ENCODE data around the gene TMEM170A.
"Not testable (repeated sequence)": the region's sequence is repeated elsewhere in the genome, so short reads cannot be mapped to it uniquely, and the experiment has no call there.

Gene TMEM170A

DNA sequence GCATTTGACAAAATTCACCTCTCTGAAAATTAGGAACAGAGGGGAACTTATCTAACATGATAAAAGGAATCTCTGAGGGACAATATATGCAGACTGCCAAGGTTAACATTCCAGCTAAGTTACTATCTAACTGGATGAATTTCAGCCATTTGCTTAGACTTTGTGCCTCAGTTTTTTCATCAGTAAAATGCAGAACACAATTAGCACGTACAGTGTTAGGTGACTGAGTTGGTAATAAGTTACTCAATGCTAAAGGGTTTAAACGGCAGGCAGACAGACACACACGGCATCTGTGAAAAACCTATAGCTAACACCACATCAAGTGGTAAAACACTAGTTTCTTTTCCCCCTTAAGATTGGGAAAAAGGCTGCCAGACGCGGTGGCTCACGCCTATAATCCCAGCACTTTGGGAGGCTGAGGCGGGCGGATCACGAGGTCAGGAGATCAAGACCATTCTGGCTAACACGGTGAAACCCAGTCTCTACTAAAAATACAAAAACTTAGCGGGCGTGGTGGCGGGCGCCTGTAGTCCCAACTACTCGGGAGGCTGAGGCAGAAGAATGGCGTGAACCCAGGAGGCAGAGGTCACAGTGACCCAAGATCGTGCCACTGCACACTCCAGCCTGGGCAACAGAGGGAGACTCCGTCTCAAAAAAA is 40.3 kb downstream of the TMEM170A start:
- peaks cover 43% of the 10 kb centered on the region; the same call in 1 of the 2 replicates for H3K79me2 ChIP-seq (ENCODE audit: insufficient read depth, low read depth)
- H3K27ac ChIP-seq; H3K27me3 ChIP-seq (ENCODE audit: insufficient read depth, low read depth); H3K4me1 ChIP-seq (ENCODE audit: low read depth, poor library complexity, severe bottlenecking); H3K4me2 ChIP-seq; H3K9ac ChIP-seq; H4K20me1 ChIP-seq (ENCODE audit: insufficient read depth); H2AFZ ChIP-seq (ENCODE audit: low read depth); H3K4me3 ChIP-seq (IDR thresholded peaks at IDR 0.05; ENCODE audit: insufficient read depth, low read depth, low read length); H3K36me3 ChIP-seq (ENCODE audit: insufficient read depth): not testable (repeated sequence)

- Histone ChIP-seq H3K36me3 (ENCODE audit: insufficient read depth) (no peaks in the 10 kb centered on the region), H2AFZ (ENCODE audit: low read depth) (no peak overlapping the region), H3K4me1 (ENCODE audit: low read depth, poor library complexity, severe bottlenecking) (no peaks in the 10 kb centered on the region), H3K4me2 (no peak overlapping the region), H3K27ac (no peak overlapping the region), H3K9ac (no peak overlapping the region), H3K27me3 (ENCODE audit: insufficient read depth, low read depth) (no peaks in the 10 kb centered on the region), H3K79me2 (ENCODE audit: insufficient read depth, low read depth) (peaks cover 38% of the 10 kb centered on the region; the same call in 1 of the 2 replicates), H3K4me3 (IDR thresholded peaks at IDR 0.05; ENCODE audit: insufficient read depth, low read depth, low read length) (no peak overlapping the region), H4K20me1 (ENCODE audit: insufficient read depth) (no peaks in the 10 kb centered on the region)
- TF ChIP-seq CTCF (conservative IDR thresholded peaks at IDR 0.05; ENCODE audit: low read depth, low read length) = no peak
Measured at GRCh38 chr16:75423723-75424104, 40.8 kb downstream of the TMEM170A start.

DNA sequence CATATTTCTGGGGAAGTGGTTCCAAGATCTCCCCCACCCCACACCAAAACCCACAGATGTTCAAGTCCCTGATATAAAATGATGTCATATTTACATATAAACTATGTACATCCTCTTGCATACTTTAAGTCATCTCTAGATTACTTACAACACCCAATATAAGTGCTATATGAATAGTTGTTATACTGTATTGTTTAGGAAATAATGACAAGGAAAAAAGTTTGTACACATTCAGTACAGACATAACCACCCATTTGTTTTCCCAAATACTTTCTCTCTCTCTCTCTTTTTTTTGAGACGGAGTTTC is 42.7 kb downstream of the TMEM170A start:
- no peak overlapping the region for H3K27ac ChIP-seq

GRCh38 chr16:75420987-75421819 is 43.3 kb downstream of the TMEM170A start:
- no peak overlapping the region for H3K27ac ChIP-seq
- no peaks in the 10 kb centered on the region for H3K4me1 ChIP-seq (ENCODE audit: low read depth, poor library complexity, severe bottlenecking)
- H3K27me3 ChIP-seq (ENCODE audit: insufficient read depth, low read depth) = no peaks in the 10 kb centered on the region
- no peak overlapping the region for H2AFZ ChIP-seq (ENCODE audit: low read depth)
- H3K79me2 ChIP-seq (ENCODE audit: insufficient read depth, low read depth) = peaks cover 31% of the 10 kb centered on the region; the same call in 1 of the 2 replicates
- no peak for TF ChIP-seq CTCF (conservative IDR thresholded peaks at IDR 0.05; ENCODE audit: low read depth, low read length)
- no peak overlapping the region for H3K4me3 ChIP-seq (IDR thresholded peaks at IDR 0.05; ENCODE audit: insufficient read depth, low read depth, low read length)
- H4K20me1 ChIP-seq (ENCODE audit: insufficient read depth) = no peaks in the 10 kb centered on the region
- H3K36me3 ChIP-seq (ENCODE audit: insufficient read depth) = no peaks in the 10 kb centered on the region
- H3K9ac ChIP-seq = no peak overlapping the region
- no peak overlapping the region for H3K4me2 ChIP-seq

More for the DNA sequence above, 42.7 kb downstream of the TMEM170A start:
- Histone ChIP-seq H3K4me2 (no peak overlapping the region), H3K27me3 (ENCODE audit: insufficient read depth, low read depth) (no peaks in the 10 kb centered on the region), H3K36me3 (ENCODE audit: insufficient read depth) (no peaks in the 10 kb centered on the region), H3K4me3 (IDR thresholded peaks at IDR 0.05; ENCODE audit: insufficient read depth, low read depth, low read length) (no peak overlapping the region), H3K4me1 (ENCODE audit: low read depth, poor library complexity, severe bottlenecking) (no peaks in the 10 kb centered on the region), H2AFZ (ENCODE audit: low read depth) (no peak overlapping the region), H4K20me1 (ENCODE audit: insufficient read depth) (no peaks in the 10 kb centered on the region), H3K9ac (no peak overlapping the region), H3K79me2 (ENCODE audit: insufficient read depth, low read depth) (peaks cover 35% of the 10 kb centered on the region; the same call in 1 of the 2 replicates)
- no peak for TF ChIP-seq CTCF (conservative IDR thresholded peaks at IDR 0.05; ENCODE audit: low read depth, low read length)
